Renal cortical epithelial cell (primary cell): ENCODE results near the gene SUGP1. TPM values are rescaled to one million over a fixed set of nuclear protein-coding genes. Genes with fewer than 3 reads are reported as not detected.
A peak's percentile ranks its signal among the peaks of the same experiment; 100 is the strongest.
"Not testable (repeated sequence)": the region's sequence is repeated elsewhere in the genome, so short reads cannot be mapped to it uniquely, and the experiment has no call there.

Experiments used
- DNase-seq: peaks from one replicate; pipeline ENCODE4 v3.0.0-alpha.2; 2011; ENCODE audit warnings: low read depth
- total RNA-seq: library from RNA; depleted of rRNA; stranded (reverse); fragments of >200 nt; gene quantifications from 2 replicates; pipeline ENCODE4 v1.2.3, GENCODE V29; 2014

SUGP1 gene
- total RNA-seq, 1 donor from 2014 or later, result 21.4 TPM

GRCh38 chr19:19262190-19263057 lies 57.9 kb downstream of the SUGP1 start:
- DNase-seq, result no peak

GRCh38 chr19:19261350-19262189 lies 58.7 kb downstream of the SUGP1 start:
- no peak for DNase-seq

- DNase-seq, result no peak
Measured at GRCh38 chr19:19260417-19261214, 59.7 kb downstream of the SUGP1 start.

GRCh38 chr19:19259741-19260140 lies 60.6 kb downstream of the SUGP1 start:
- peak; percentile 13 for DNase-seq

GRCh38 chr19:19258589-19259338 lies 61.5 kb downstream of the SUGP1 start:
- no peak for DNase-seq

- DNase-seq, result no peak
Measured at GRCh38 chr19:19257836-19258588, 62.3 kb downstream of the SUGP1 start.

GRCh38 chr19:19257137-19257536 lies 63.2 kb downstream of the SUGP1 start:
- DNase-seq, result no peak

- no peak for DNase-seq
Measured at GRCh38 chr19:19256072-19256969, 64.0 kb downstream of the SUGP1 start.

- not testable (repeated sequence) for DNase-seq
Measured at GRCh38 chr19:19253409-19253808, 66.9 kb downstream of the SUGP1 start.

GRCh38 chr19:19250196-19250801 lies 70.0 kb downstream of the SUGP1 start:
- no peak for DNase-seq

GRCh38 chr19:19240476-19240875 lies 79.8 kb downstream of the SUGP1 start:
- DNase-seq, result no peak

- no peak for DNase-seq
Measured at GRCh38 chr19:19239675-19240074, 80.6 kb downstream of the SUGP1 start.

GRCh38 chr19:19238126-19238894 lies 82.0 kb downstream of the SUGP1 start:
- no peak for DNase-seq

- DNase-seq, result no peak
Measured at GRCh38 chr19:19236173-19236572, 84.1 kb downstream of the SUGP1 start.

GRCh38 chr19:19234220-19234816 lies 86.0 kb downstream of the SUGP1 start:
- no peak for DNase-seq

- no peak for DNase-seq
Measured at GRCh38 chr19:19232261-19232721, 88.0 kb downstream of the SUGP1 start.

GRCh38 chr19:19230999-19231398 lies 89.3 kb downstream of the SUGP1 start:
- no peak for DNase-seq

GRCh38 chr19:19229701-19230100 lies 90.6 kb downstream of the SUGP1 start:
- DNase-seq, result no peak
